ENCODE data around the gene ARSG. TPM values are rescaled to one million over a fixed set of nuclear protein-coding genes. Genes with fewer than 3 reads are reported as not detected.

The ARSG gene
- total and polyA plus RNA-seq, 2 of the 8 experiments (the other 6 are each of a cell fraction or from before 2014, with no cell fraction given): 3.3 to 4.0 TPM

GRCh38 chr17:68248891-68249290 is 42.4 kb upstream of the ARSG start:
- POLR2A ChIA-PET (ENCODE audit: partially characterized antibody): interaction anchor here (1.1 to 3.0 kb wide), 4 partner anchors 16 to 211 kb away, joined by 3 to 10 read pairs (median 3); no protein-coding TSS in a partner anchor
- FAIRE-seq: no peak
- TF ChIP-seq EZH2 (IDR thresholded peaks at IDR 0.05; ENCODE audit: low read depth, low read length, severe bottlenecking): no peak
- no peak for TF ChIP-seq HDAC2 (IDR thresholded peaks at IDR 0.05; ENCODE audit: borderline replicate concordance in 1 of 2, low read depth in 2 of 2, low read length in 2 of 2)
- no peak for TF ChIP-seq SAP30 (IDR thresholded peaks at IDR 0.05; ENCODE audit: insufficient read depth, insufficient replicate concordance, low read length)
- TF ChIP-seq YY1 (IDR thresholded peaks at IDR 0.05; ENCODE audit: low read depth, low read length): no peak
- no peak for TF ChIP-seq SIN3A (conservative IDR thresholded peaks at IDR 0.05 in 1 of 2, IDR thresholded peaks at IDR 0.05 in 1 of 2; ENCODE audit: low read depth in 1 of 2, low read length in 2 of 2)
- no peak for TF ChIP-seq RFX5 (IDR thresholded peaks at IDR 0.05; ENCODE audit: borderline replicate concordance, low read depth, low read length)
- no peak for TF ChIP-seq EP300 (IDR thresholded peaks at IDR 0.05; ENCODE audit: borderline replicate concordance in 1 of 2, low read depth in 2 of 2, low read length in 2 of 2)
- TF ChIP-seq, protein P1, sequence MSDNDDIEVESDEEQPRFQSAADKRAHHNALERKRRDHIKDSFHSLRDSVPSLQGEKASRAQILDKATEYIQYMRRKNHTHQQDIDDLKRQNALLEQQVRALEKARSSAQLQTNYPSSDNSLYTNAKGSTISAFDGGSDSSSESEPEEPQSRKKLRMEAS (IDR thresholded peaks at IDR 0.05): no peak
- no peak for TF ChIP-seq NANOG (IDR thresholded peaks at IDR 0.05; ENCODE audit: insufficient read depth, low read depth, low read length, poor library complexity, severe bottlenecking)
- no peak for TF ChIP-seq FOSL1 (IDR thresholded peaks at IDR 0.05; ENCODE audit: insufficient read depth, low read depth, low read length)
- TF ChIP-seq SIX5 (IDR thresholded peaks at IDR 0.05; ENCODE audit: low read depth, low read length): no peak
- TF ChIP-seq HDAC6 (IDR thresholded peaks at IDR 0.05; ENCODE audit: low read depth, low read length): no peak

More at GRCh38 chr17:68248891-68249290, 42.4 kb upstream of the ARSG start:
- no peak overlapping the region for H3K18ac ChIP-seq (ENCODE audit: extremely low read depth, low read length)
- no peak overlapping the region for H3K9ac ChIP-seq (replicated peaks in 1 of 4; ENCODE audit: extremely low read depth in 1 of 4, low read depth in 3 of 4, low read length in 3 of 4)
- H3K56ac ChIP-seq (replicated peaks; ENCODE audit: insufficient read length, low read depth, low read length): no peak overlapping the region
- peak overlapping the region in 3 of 4 experiments; percentile 76 to 88 (median 81); a peak in 2 of 8 replicates for H3K4me3 ChIP-seq (ENCODE audit: extremely low read depth in 1 of 4, insufficient read depth in 2 of 4, low read depth in 3 of 4, low read length in 4 of 4)
- no peaks in the 10 kb centered on the region for H3K9me3 ChIP-seq (ENCODE audit: insufficient read depth in 2 of 2, low read depth in 1 of 2, low read length in 1 of 2)
- H2BK5ac ChIP-seq (ENCODE audit: low read depth, low read length): no peak overlapping the region
- H3K4me1 ChIP-seq (replicated peaks in 1 of 4; ENCODE audit: control insufficient read depth in 3 of 4, insufficient read depth in 4 of 4, low read length in 3 of 4): no peaks in the 10 kb centered on the region; a peak in 2 of 7 replicates
- CTCF ChIA-PET (ENCODE audit: partially characterized antibody): interaction anchor here (0.9 to 3.6 kb wide), 7 partner anchors 48 to 214 kb away, joined by 3 to 18 read pairs (median 5); no protein-coding TSS in a partner anchor
- no peak overlapping the region for H4K8ac ChIP-seq (ENCODE audit: extremely low read depth, insufficient read depth, low read length)
- H3K79me2 ChIP-seq (ENCODE audit: control insufficient read depth in 1 of 2, insufficient read depth in 2 of 2, low read length in 2 of 2): no peaks in the 10 kb centered on the region
- H4K20me1 ChIP-seq (replicated peaks in 1 of 2; ENCODE audit: control insufficient read depth in 1 of 2, insufficient read depth in 2 of 2, low read length in 2 of 2): no peaks in the 10 kb centered on the region
- no peak overlapping the region for H3K23ac ChIP-seq (ENCODE audit: insufficient read length)
- H2AK5ac ChIP-seq (ENCODE audit: low read depth, low read length): no peak overlapping the region
- H2BK15ac ChIP-seq (ENCODE audit: low read length): no peak overlapping the region
- H3K27me3 ChIP-seq (replicated peaks in 1 of 4; ENCODE audit: control insufficient read depth in 3 of 4, extremely low read depth in 1 of 4, insufficient read depth in 3 of 4, low read length in 3 of 4): no peaks in the 10 kb centered on the region
- no peak overlapping the region for H4K5ac ChIP-seq (ENCODE audit: insufficient read length, low read depth, low read length)
- peaks cover 2% of the 10 kb centered on the region; the same call in 1 of the 2 replicates for H3K23me2 ChIP-seq (ENCODE audit: low read depth, low read length)
- no peak overlapping the region for H3K4ac ChIP-seq (replicated peaks; ENCODE audit: insufficient read length, low read depth, low read length)
- no peaks in the 10 kb centered on the region for H3K79me1 ChIP-seq (ENCODE audit: low read depth, low read length)
- H2BK20ac ChIP-seq (ENCODE audit: low read length): no peak overlapping the region
- 91% methylated on average over 5 of the region's 5 CpGs; no CpG with 5 or more reads in 1 of the 2 experiments for WGBS, 2 experiments (ENCODE audit: extremely low coverage in 1 of 2, insufficient coverage in 1 of 2, insufficient read length in 1 of 2, insufficient replicate concordance in 2 of 2, low coverage in 1 of 2, low lambda C conversion rate in 2 of 2, missing lambda C conversion rate in 1 of 2)
- H3K14ac ChIP-seq (ENCODE audit: insufficient read length): no peak overlapping the region
- DNase-seq (ENCODE audit: low read depth in 1 of 2, low spot score in 2 of 2): no peak
- no peak overlapping the region for H2BK12ac ChIP-seq (ENCODE audit: low read depth, low read length)
- peak overlapping the region; percentile 67 to 77; a peak in 2 of 4 replicates for H3K4me2 ChIP-seq (ENCODE audit: insufficient read depth in 1 of 2, low read depth in 2 of 2, low read length in 2 of 2)
- no peak overlapping the region for H4K91ac ChIP-seq (replicated peaks; ENCODE audit: insufficient read length, low read length)
- H3K36me3 ChIP-seq (ENCODE audit: control insufficient read depth in 2 of 4, insufficient read depth in 4 of 4, low read length in 3 of 4): peaks cover 0 to 7% (median 0%) of the 10 kb centered on the region in 4 experiments; a peak in 3 of 8 replicates
- H2AFZ ChIP-seq (ENCODE audit: low read length): no peak overlapping the region
- H3K27ac ChIP-seq (ENCODE audit: low read depth, low read length): no peak overlapping the region
- no peak overlapping the region for H2BK120ac ChIP-seq (replicated peaks; ENCODE audit: low read depth, low read length)

All from H1 (cell line).